HT-29 (cell line): Measurements from ENCODE around the gene ADAMTSL1. TPM values are rescaled to one million over a fixed set of nuclear protein-coding genes. Genes with fewer than 3 reads are reported as not detected.
"Not testable (repeated sequence)": the region's sequence is repeated elsewhere in the genome, so short reads cannot be mapped to it uniquely, and the experiment has no call there.

Source experiments
- DNase-seq: peaks from one replicate; pipeline ENCODE4 v3.0.0-alpha.2; 2015; ENCODE audit warnings: low spot score
- total RNA-seq: library from RNA; depleted of rRNA; stranded (reverse); fragments of >200 nt; shearing (Covaris generic); gene quantifications from 2 replicates; pipeline ENCODE4 v1.2.3, GENCODE V29; 2014

The ADAMTSL1 gene
- total RNA-seq, 1 experiment from 2014 or later = not detected

DNA sequence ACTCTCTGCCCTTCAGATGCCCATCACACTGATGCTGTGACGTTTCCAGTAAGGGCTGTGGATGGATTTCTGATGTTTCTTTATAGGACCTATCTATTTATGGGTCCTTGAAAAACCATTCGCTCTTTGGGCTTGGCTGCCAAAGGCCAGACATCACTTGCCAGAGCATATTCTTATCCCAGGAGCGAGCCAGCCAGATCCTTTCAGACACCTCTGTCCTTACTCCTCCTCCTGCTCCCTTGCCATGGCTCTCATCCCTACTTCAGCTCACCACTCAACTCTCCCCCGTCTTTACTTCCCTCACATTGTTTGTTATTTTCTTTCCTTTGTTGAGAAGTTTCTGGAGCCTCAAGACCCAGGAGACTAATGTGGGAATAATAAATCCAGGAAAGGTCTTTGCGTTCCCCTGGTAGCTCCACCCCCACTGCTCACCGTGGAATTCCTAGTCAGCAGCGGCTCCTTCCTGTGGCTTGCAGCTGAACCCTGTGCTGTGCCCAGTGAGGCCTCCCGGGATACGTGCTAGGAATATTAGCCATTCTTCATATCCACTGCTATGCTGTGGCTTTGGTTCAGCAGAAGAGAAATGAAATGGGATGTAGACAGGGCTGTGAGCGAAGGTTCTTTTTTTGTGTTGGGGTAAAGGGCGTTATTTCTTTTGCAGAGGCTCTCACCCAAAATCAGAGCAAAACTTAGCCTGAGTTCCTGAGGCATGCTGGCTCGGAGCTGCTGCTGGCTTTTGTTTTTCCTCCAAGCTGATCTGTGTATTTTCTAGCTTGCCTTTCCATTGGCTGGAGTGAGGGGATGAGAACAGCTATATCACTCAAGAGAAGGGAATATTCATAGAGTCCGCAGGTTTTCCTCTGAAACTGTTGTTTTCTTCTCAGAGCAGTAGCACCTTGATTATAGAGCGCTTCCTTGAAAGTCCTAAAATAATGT is 387.9 kb downstream of the ADAMTSL1 start:
- no peak for DNase-seq

- no peak for DNase-seq
Measured at GRCh38 chr9:18863791-18864190, 389.8 kb downstream of the ADAMTSL1 start.

DNA sequence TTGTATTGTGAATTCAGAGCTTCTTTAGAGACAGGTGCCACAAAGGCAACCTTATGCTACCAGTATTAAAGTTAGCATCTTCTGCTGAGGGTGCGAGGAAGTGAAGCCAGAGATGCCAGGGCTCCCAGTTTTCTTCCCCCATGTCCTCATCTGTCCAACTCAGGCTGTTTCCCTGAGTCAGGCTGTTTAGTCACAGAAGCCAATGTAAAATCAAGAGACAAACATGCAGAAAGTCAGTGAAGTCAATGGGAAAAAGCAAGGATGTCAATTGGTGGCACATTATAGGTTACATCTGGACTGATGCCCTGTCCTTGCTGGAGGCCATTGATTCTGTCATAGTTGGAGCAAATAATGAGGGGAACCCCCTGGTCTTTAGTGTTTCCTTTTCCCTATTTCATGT is 390.6 kb downstream of the ADAMTSL1 start:
- DNase-seq = no peak

- DNase-seq = no peak
Measured at GRCh38 chr9:18865542-18865941, 391.6 kb downstream of the ADAMTSL1 start.

DNA sequence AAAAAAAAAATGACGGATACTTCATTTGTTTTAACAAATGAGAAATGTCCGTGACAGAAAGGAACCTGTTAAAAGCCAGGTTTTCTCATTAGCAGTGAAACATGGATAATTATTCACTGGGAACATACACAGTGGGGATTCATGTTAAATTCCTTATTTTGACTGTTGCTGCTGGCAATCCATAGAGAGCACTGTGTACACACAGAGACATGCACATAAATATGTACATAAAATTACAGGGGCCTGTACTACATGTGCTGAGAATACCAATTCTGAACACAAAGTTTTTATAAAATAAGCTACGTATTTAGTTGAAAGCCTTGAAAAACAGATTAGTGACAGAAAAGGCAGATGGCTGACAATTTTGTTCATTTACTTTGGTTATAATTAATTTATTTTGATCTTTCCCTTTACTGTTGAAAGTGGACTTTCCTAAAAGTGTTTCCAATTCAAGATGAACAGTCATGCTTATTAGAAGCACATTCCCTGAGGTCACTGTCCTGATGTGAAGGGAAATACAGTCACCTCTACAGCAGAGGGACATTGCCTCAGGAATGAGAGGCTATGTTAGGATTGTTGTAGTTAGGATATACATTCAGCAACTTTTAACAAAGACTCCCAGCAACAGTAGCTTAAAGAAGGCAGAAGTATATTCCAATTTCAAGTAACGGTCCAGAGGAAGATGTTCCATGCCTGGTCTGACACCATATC is 392.3 kb downstream of the ADAMTSL1 start:
- no peak for DNase-seq

DNA sequence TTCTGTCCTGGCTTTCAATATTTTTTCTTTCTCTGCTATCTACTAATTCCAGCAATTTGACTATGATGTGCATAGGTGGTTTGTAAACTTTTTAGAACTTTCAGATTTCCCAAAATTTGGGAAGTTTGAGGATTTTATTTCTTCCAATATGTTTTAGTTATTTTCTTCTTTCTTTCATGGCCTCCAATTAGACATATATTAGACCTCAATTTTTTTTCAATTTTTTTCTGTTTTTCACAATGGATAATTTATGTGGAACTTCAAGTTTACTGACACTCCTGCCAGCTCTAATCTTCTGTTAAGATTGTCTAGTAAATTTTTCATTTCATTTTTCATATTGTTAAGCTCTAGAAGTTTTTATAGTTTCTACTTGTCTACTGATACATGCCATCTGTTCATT is 395.8 kb downstream of the ADAMTSL1 start:
- DNase-seq = no peak

- DNase-seq = no peak
Measured at GRCh38 chr9:18874069-18874468, 400.1 kb downstream of the ADAMTSL1 start.

GRCh38 chr9:18874990-18875389 is 401.0 kb downstream of the ADAMTSL1 start:
- not testable (repeated sequence) for DNase-seq

DNA sequence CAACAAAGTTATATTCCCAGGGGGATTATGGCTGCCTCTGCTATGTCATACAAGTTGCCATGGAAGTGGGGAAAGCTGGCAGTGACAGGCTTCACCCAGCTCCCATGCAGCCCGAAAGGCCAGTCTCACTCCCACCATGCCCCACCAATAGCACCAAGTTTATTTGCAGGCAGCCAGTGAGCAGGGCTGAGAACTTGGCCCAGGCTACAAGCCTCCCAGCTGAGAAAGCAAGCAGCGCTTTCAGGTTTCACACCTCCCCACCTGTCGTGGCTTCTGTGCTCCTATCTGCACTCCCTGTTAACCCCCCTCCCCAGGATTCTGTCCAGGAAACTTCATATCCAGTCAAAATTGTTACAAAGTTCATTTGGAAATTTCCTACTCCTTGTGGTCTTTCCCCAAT is 404.0 kb downstream of the ADAMTSL1 start:
- no peak for DNase-seq

DNA sequence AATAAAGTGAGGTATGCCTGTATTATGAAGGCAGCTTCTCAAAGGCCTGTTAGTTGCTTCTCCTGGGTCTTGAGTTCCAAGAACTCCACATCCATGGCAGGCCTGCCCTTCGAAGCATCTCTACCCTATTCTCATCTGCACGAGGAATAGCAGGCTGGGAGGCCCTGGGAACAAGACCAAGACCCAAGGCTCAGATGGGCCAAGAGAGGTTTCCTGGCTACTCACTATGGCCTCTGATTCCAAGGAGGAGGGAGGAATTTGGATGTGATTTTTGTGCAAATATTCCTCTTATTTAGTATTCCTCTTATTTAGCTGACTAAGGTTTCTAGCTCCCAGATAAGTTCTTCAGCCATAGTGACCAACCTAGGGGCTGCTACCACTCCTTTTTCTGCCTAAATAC is 407.8 kb downstream of the ADAMTSL1 start:
- no peak for DNase-seq

DNA sequence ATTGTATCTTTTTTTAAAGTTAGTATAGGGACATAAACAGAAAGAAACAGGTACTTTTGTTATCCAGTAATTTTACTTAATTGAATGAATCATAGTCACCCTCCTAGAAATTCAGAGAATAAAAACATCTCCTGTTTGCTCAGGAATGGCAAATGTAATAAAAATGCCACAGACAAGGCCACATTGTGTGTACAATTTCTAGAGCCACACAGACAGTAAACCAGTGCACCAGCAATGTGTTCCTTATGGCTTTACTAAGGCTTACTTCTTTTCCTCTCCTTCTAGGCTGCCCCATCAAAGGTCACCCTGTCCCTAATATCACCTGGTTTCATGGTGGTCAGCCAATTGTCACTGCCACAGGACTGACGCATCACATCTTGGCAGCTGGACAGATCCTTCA is 413.6 kb downstream of the ADAMTSL1 start:
- DNase-seq = no peak

DNA sequence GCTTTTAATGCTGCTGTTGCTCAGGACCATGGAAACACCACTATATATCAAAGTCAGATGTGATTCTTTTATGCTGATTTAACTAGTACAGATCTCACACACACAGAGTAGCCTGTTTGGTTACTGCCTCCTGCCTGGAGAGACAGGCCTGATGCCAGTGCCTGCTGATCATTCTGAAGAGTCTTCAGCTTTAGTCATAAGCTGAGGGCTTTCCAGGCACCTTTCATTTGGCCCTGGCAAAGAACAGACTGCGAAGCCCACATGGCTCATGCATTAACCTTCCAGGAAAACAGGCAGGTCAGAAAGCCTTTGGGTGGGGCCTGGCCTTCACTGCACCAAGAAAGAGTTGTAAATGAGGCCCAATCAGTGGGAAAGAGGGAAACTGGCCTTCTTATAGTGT is 414.3 kb downstream of the ADAMTSL1 start:
- DNase-seq = no peak

- no peak for DNase-seq
Measured at GRCh38 chr9:18889550-18889949, 415.6 kb downstream of the ADAMTSL1 start.

DNA sequence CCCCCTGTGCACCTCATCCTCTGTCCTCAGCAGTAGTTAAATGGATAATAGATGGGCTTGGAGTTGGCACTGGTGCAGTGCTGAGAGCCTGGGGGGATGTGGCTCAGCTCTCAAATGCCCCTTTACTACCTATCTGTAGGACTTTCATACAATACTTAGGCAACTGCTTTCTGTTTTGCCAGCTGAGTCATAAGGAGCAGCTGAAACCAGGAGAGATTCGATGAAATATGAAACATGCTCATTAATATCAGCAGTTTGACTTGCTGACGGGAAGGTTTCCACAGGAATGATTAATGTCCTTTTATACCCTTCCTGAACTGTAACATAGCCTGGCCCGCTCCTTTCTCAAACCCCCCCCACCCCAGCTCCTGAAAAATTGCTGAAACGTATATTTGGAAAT is 416.4 kb downstream of the ADAMTSL1 start:
- no peak for DNase-seq

DNA sequence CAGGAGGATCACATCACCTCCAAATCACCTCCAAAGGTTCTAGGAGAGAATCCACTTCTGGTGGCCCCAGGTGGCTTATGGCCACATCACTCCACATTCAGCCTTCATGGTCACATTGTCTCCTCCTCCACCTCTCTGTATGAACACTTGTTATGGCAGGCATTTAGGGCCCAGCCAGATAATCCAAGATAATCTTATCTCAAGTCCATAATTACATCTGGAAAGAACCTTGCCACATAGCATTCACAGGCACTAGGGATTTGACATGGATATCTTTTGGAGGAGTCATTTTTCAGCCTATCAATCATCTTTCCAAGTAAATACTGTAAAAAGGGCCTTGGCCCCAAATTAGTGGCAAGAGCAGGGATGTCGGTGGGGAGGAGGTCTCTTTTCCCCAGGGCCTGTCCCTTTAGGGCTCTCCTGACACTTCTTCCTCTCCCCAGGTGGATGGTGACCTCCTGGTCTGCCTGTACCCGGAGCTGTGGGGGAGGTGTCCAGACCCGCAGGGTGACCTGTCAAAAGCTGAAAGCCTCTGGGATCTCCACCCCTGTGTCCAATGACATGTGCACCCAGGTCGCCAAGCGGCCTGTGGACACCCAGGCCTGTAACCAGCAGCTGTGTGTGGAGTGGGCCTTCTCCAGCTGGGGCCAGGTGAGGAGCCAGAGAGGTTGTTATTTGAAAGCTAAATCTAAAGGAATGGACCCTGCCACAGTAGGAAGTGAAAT is 418.2 kb downstream of the ADAMTSL1 start:
- DNase-seq = no peak

- DNase-seq = no peak
Measured at GRCh38 chr9:18893046-18893445, 419.1 kb downstream of the ADAMTSL1 start.

- no peak for DNase-seq
Measured at GRCh38 chr9:18893491-18893890, 419.5 kb downstream of the ADAMTSL1 start.

- DNase-seq = no peak
Measured at GRCh38 chr9:18896004-18896403, 422.1 kb downstream of the ADAMTSL1 start.

- no peak for DNase-seq
Measured at GRCh38 chr9:18896531-18897179, 422.7 kb downstream of the ADAMTSL1 start.

DNA sequence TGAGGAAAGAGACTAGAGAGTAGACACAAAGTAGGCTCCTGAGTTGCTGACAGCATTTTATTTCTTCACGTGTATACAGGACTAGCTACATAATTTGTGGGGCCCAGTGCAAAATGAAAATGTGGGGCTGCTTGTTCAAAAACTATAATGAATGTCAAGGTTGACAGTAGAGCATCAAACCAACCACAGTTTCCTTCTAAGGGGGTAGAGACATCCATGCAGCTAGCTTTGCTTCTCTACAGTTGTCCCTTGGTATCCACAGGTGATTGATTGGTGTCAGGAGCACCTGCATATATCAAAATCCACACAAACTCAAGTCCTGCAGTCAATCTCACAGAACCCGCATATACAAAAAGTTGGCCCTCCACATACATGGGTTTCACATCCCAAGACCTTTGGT is 429.5 kb downstream of the ADAMTSL1 start:
- no peak for DNase-seq

DNA sequence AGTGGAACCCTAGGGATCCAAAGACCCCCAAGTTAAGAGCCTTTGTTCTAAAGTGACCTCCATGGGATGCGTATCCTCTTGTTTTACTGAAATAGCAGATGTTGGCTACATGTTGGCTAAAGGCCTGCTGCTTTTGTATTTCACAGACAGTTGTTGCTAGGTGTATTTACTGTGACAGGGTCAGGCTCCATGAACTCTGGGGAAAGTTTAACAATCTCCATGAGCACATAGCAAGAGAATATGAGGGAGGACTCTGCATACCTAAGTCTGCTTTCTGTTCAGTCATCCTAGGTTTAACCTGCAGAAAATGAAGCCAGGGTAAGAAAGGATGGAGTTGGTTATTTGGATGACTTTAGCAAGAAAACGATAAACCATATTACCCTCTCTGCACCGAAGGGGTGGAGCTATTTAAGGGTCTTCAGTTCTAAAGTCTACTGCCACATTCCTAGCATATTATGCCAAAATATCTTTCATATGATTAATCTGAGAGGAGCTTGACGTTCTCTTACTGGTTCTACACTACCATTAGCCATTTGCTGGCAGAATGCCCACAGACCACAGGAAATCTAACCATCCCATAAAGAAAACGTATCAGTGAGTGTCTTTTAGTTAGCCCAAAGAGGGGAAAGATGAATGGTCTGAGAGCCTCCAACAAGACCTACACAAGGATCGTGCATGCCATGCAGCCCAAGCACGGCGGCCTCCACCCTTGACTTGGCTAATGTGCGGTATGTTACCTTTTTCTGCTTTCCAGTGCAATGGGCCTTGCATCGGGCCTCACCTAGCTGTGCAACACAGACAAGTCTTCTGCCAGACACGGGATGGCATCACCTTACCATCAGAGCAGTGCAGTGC is 431.3 kb downstream of the ADAMTSL1 start:
- no peak for DNase-seq
